MM.1S (cell line): ENCODE data around the gene SGPL1.

ENCODE experiments used
- DNase-seq: peaks from one replicate; pipeline ENCODE4 v3.0.0-alpha.2; 2015
- H2AFZ ChIP-seq: fragments of 300-600 bp; sonication (generic); 2 replicates; pipeline ENCODE4 v1.6.0; 2016; ENCODE audit warnings: antibody characterized with exemption, low read length
- H3F3A ChIP-seq: fragments of 300-600 bp; sonication (generic); 2 replicates; pipeline ENCODE4 v1.6.1; 2016; ENCODE audit warnings: mild to moderate bottlenecking, antibody characterized with exemption, low read length, moderate library complexity, mixed read lengths; ENCODE audit not compliant: insufficient read depth
- H3K27ac ChIP-seq: fragments of 300-600 bp; sonication (generic); 2 replicates; pipeline ENCODE4 v1.5.1; 2016; ENCODE audit warnings: mild to moderate bottlenecking, low read length
- H3K27me3 ChIP-seq: fragments of 300-600 bp; sonication (generic); replicated peaks from 2 replicates; pipeline ENCODE4 v1.6.0; 2016; ENCODE audit warnings: low read length; ENCODE audit not compliant: insufficient read depth
- H3K36me3 ChIP-seq: fragments of 300-600 bp; sonication (generic); replicated peaks from 2 replicates; pipeline ENCODE4 v1.6.1; 2016; ENCODE audit warnings: mild to moderate bottlenecking, low read length, mixed read lengths; ENCODE audit not compliant: insufficient read depth
- H3K4me1 ChIP-seq: fragments of 300-600 bp; sonication (generic); 2 replicates; pipeline ENCODE4 v1.6.1; 2016; ENCODE audit warnings: low read length, mixed read lengths
- H3K4me2 ChIP-seq: fragments of 300-600 bp; sonication (generic); 2 replicates; pipeline ENCODE4 v1.6.0; 2016; ENCODE audit warnings: low read depth, low read length
- H3K4me3 ChIP-seq: fragments of 300-600 bp; sonication (generic); 2 replicates; pipeline ENCODE4 v1.5.1; 2016; ENCODE audit warnings: low read length, mixed read lengths
- H3K79me2 ChIP-seq: fragments of 300-600 bp; sonication (generic); 2 replicates; pipeline ENCODE4 v1.6.1; 2016; ENCODE audit warnings: mixed run types, low read length, mixed read lengths
- H3K9ac ChIP-seq: fragments of 300-600 bp; sonication (generic); 2 replicates; pipeline ENCODE4 v1.6.1; 2016; ENCODE audit warnings: low read length, mixed read lengths
- H3K9me2 ChIP-seq: fragments of 300-600 bp; sonication (generic); replicated peaks from 2 replicates; pipeline ENCODE4 v1.6.1; 2016; ENCODE audit warnings: mild to moderate bottlenecking, low read length, mixed read lengths; ENCODE audit not compliant: insufficient read depth
- H3K9me3 ChIP-seq: fragments of 300-600 bp; sonication (generic); replicated peaks from 2 replicates; pipeline ENCODE4 v1.6.1; 2016; ENCODE audit warnings: mild to moderate bottlenecking, low read length, mixed read lengths; ENCODE audit not compliant: insufficient read depth
- H4K20me1 ChIP-seq: fragments of 300-600 bp; sonication (generic); 2 replicates; pipeline ENCODE4 v1.6.1; 2016; ENCODE audit warnings: mild to moderate bottlenecking, low read length, moderate library complexity, mixed read lengths; ENCODE audit not compliant: insufficient read depth
- CTCF ChIP-seq: fragments of 300-600 bp; sonication (generic); IDR thresholded peaks from 2 replicates; pipeline ENCODE4 v1.5.1; 2016; ENCODE audit warnings: antibody characterized with exemption, low read length, mixed read lengths
- EZH2 ChIP-seq: fragments of 300-600 bp; sonication (generic); optimal IDR thresholded peaks from 2 replicates; pipeline ENCODE3; 2017; ENCODE audit warnings: low read depth, mild to moderate bottlenecking, antibody characterized with exemption, low read length, mixed read lengths
- EZH2phosphoT487 ChIP-seq: fragments of 300-600 bp; sonication (generic); IDR thresholded peaks from 2 replicates; pipeline ENCODE4 v1.6.1; 2018; ENCODE audit warnings: antibody characterized with exemption, low read length

The SGPL1 gene

DNA sequence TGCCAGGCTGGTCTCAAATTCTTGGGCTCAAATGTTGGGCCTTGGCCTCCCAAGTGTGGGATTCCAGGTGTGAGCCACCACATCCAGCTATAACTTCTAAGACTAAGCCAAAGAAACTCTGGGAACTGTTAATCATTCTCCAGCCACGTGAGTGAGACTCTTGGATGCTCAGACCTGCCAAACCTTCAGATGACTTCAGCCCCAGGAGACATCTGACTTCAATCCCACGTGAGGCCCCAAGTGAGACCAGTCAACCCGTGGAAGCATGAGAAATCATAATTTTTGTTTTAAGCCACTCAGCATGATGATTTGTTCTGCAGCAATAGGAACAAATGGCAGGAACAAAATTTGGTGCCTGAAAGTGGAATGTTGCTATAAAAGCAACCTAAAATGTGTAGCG, 76.9 kb downstream of the SGPL1 start:
- peaks cover 7% of the 10 kb centered on the region for H3K4me1 ChIP-seq
- H3K4me3 ChIP-seq = no peak overlapping the region
- no peaks in the 10 kb centered on the region for H3K79me2 ChIP-seq
- H3K27ac ChIP-seq = no peak overlapping the region
- H3K9me2 ChIP-seq = no peaks in the 10 kb centered on the region
- no peaks in the 10 kb centered on the region for H3K27me3 ChIP-seq
- H3F3A ChIP-seq = peaks cover 4% of the 10 kb centered on the region; the same call in 1 of the 2 replicates
- no peak overlapping the region for H3K9ac ChIP-seq
- no peaks in the 10 kb centered on the region for H3K9me3 ChIP-seq
- TF ChIP-seq EZH2 (no peak), EZH2phosphoT487 (no peak), CTCF (no peak)
- no peak overlapping the region for H2AFZ ChIP-seq
- no peak overlapping the region for H3K4me2 ChIP-seq
- H4K20me1 ChIP-seq = no peaks in the 10 kb centered on the region
- H3K36me3 ChIP-seq = no peaks in the 10 kb centered on the region
- DNase-seq = no peak

GRCh38 chr10:70893227-70894006, 77.7 kb downstream of the SGPL1 start:
- Histone ChIP-seq H4K20me1 (no peaks in the 10 kb centered on the region), H3K27ac (no peak overlapping the region), H3K36me3 (no peaks in the 10 kb centered on the region), H3K9me2 (no peaks in the 10 kb centered on the region), H3K79me2 (no peaks in the 10 kb centered on the region), H3F3A (no peaks in the 10 kb centered on the region), H3K9ac (no peak overlapping the region), H3K4me3 (no peak overlapping the region), H2AFZ (no peak overlapping the region), H3K4me2 (no peak overlapping the region), H3K4me1 (peaks cover 7% of the 10 kb centered on the region), H3K9me3 (no peaks in the 10 kb centered on the region), H3K27me3 (no peaks in the 10 kb centered on the region)
- DNase-seq = no peak
- TF ChIP-seq EZH2 (no peak), EZH2phosphoT487 (no peak), CTCF (no peak)

GRCh38 chr10:70894416-70894815, 78.7 kb downstream of the SGPL1 start:
- Histone ChIP-seq H4K20me1 (no peaks in the 10 kb centered on the region), H3F3A (no peaks in the 10 kb centered on the region), H3K4me2 (no peak overlapping the region), H3K4me3 (no peak overlapping the region), H3K27ac (no peak overlapping the region), H3K9me2 (no peaks in the 10 kb centered on the region), H3K9me3 (no peaks in the 10 kb centered on the region), H3K9ac (no peak overlapping the region), H2AFZ (no peak overlapping the region), H3K27me3 (no peaks in the 10 kb centered on the region), H3K4me1 (no peaks in the 10 kb centered on the region), H3K79me2 (no peaks in the 10 kb centered on the region), H3K36me3 (no peaks in the 10 kb centered on the region)
- DNase-seq = no peak
- TF ChIP-seq EZH2 = no peak
- TF ChIP-seq CTCF = no peak
- no peak for TF ChIP-seq EZH2phosphoT487
